H1 (cell line): Measurements from ENCODE around the gene TMEM35B.

Source experiments
- EGR1 ChIP-seq: IDR thresholded peaks from 2 replicates; pipeline ENCODE4 v1.6.1; 2011; ENCODE audit warnings: low read depth, low read length, borderline replicate concordance
- EP300 ChIP-seq, 2 experiments: IDR thresholded peaks; 1 replicate in 1 of 2; 2 replicates in 1 of 2; pipeline ENCODE4 v1.6.1; 2011 to 2012; ENCODE audit warnings: low read depth in 2 of 2, low read length in 2 of 2, mild to moderate bottlenecking in 2 of 2, borderline replicate concordance in 1 of 2, inconsistent platforms in 1 of 2, moderate library complexity in 1 of 2
- EZH2 ChIP-seq: fragments of 200-600 bp; sonication (generic); IDR thresholded peaks from 2 replicates; pipeline ENCODE4 v1.7.1; 2012; ENCODE audit warnings: low read depth, mild to moderate bottlenecking, moderate library complexity, low read length, inconsistent platforms; ENCODE audit not compliant: severe bottlenecking
- JUND ChIP-seq: IDR thresholded peaks from 2 replicates; pipeline ENCODE4 v1.6.1; 2011; ENCODE audit warnings: mild to moderate bottlenecking, improper control_type of control experiment, low read length
- KDM1A ChIP-seq: fragments of 200-600, 300-600 bp; sonication (generic); IDR thresholded peaks from 2 replicates; pipeline ENCODE4 v1.7.1; 2016; ENCODE audit warnings: mild to moderate bottlenecking, low read length, borderline replicate concordance
- POLR2A ChIP-seq, 2 experiments: IDR thresholded peaks; 1 replicate in 1 of 2; 2 replicates in 1 of 2; pipeline ENCODE4 v1.6.1; 2011; ENCODE audit warnings: low read depth in 2 of 2, low read length in 2 of 2, mild to moderate bottlenecking in 2 of 2; ENCODE audit errors: control extremely low read depth in 1 of 2
- RAD21 ChIP-seq, 2 experiments: IDR thresholded peaks in 1 of 2; conservative IDR thresholded peaks in 1 of 2; 2 replicates each; pipeline ENCODE4 v1.6.1; 2011; ENCODE audit warnings: low read depth in 2 of 2, low read length in 2 of 2, improper control_type of control experiment in 1 of 2, inconsistent platforms in 1 of 2, mild to moderate bottlenecking in 1 of 2, moderate library complexity in 1 of 2
- SIN3A ChIP-seq, 2 experiments: IDR thresholded peaks in 1 of 2; conservative IDR thresholded peaks in 1 of 2; 2 replicates each; pipeline ENCODE4 v1.6.1; 2011 to 2012; ENCODE audit warnings: low read length in 2 of 2, improper control_type of control experiment in 1 of 2, low read depth in 1 of 2, mild to moderate bottlenecking in 1 of 2
- SP1 ChIP-seq: IDR thresholded peaks from 2 replicates; pipeline ENCODE4 v1.6.1; 2011; ENCODE audit warnings: low read depth, low read length
- TAF1 ChIP-seq: IDR thresholded peaks from 2 replicates; pipeline ENCODE4 v1.6.1; 2011; ENCODE audit warnings: mild to moderate bottlenecking, low read depth, low read length
- YY1 ChIP-seq: IDR thresholded peaks from 2 replicates; pipeline ENCODE4 v1.6.1; 2011; ENCODE audit warnings: low read depth, mild to moderate bottlenecking, low read length
- ZNF274 ChIP-seq: IDR thresholded peaks from 2 replicates; pipeline ENCODE4 v1.7.0; 2012; ENCODE audit warnings: low read length, borderline replicate concordance; ENCODE audit errors: extremely low read depth
- TF ChIP-seq, protein P1 (sequence below), 3 experiments: IDR thresholded peaks; 1 replicate in 2 of 3; 2 replicates in 1 of 3; pipeline versions ENCODE4 v1.5.1 to v1.6.1; 2011; ENCODE audit warnings: low read length in 3 of 3, mild to moderate bottlenecking in 3 of 3, inconsistent platforms in 2 of 3, low read depth in 1 of 3, moderate library complexity in 1 of 3; ENCODE audit not compliant: insufficient read depth in 1 of 3; ENCODE audit errors: control extremely low read depth in 1 of 3
- TF ChIP-seq, protein P2 (sequence below): IDR thresholded peaks from 2 replicates; pipeline ENCODE4 v1.6.1; 2012; ENCODE audit warnings: inconsistent platforms

DNA sequence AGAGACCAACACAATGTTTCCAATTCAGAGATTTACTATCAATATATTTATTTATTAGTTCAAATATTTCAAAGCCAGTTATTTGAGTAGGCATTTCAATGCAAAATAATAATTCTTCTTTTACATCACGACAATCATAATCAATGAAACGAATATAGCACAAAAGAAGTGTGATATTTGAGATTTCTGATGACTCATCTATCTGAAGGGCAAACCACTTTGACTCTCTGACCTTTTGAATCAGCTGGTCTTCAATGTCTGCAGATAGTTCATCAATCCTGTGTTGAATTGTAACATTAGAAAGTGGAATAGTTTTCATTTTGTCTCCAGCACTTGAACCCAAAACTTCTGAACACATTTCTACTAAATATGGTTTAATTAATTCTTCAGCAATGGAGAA lies 3.0 kb upstream of the TMEM35B start:
- TF ChIP-seq, protein P1, sequence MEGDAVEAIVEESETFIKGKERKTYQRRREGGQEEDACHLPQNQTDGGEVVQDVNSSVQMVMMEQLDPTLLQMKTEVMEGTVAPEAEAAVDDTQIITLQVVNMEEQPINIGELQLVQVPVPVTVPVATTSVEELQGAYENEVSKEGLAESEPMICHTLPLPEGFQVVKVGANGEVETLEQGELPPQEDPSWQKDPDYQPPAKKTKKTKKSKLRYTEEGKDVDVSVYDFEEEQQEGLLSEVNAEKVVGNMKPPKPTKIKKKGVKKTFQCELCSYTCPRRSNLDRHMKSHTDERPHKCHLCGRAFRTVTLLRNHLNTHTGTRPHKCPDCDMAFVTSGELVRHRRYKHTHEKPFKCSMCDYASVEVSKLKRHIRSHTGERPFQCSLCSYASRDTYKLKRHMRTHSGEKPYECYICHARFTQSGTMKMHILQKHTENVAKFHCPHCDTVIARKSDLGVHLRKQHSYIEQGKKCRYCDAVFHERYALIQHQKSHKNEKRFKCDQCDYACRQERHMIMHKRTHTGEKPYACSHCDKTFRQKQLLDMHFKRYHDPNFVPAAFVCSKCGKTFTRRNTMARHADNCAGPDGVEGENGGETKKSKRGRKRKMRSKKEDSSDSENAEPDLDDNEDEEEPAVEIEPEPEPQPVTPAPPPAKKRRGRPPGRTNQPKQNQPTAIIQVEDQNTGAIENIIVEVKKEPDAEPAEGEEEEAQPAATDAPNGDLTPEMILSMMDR (IDR thresholded peaks at IDR 0.05; ENCODE audit: control extremely low read depth in 1 of 3, insufficient read depth in 1 of 3, low read depth in 1 of 3, low read length in 3 of 3) = no peak
- TF ChIP-seq TAF1 (no peak), JUND (no peak), KDM1A (no peak), ZNF274 (no peak), POLR2A (IDR thresholded peaks at IDR 0.05; ENCODE audit: control extremely low read depth in 1 of 2, low read depth in 2 of 2, low read length in 2 of 2) (no peak), SIN3A (conservative IDR thresholded peaks at IDR 0.05 in 1 of 2, IDR thresholded peaks at IDR 0.05 in 1 of 2; ENCODE audit: low read depth in 1 of 2, low read length in 2 of 2) (no peak), YY1 (no peak), EZH2 (no peak), EGR1 (no peak), EP300 (IDR thresholded peaks at IDR 0.05; ENCODE audit: borderline replicate concordance in 1 of 2, low read depth in 2 of 2, low read length in 2 of 2) (no peak), RAD21 (IDR thresholded peaks at IDR 0.05 in 1 of 2, conservative IDR thresholded peaks at IDR 0.05 in 1 of 2; ENCODE audit: low read depth in 2 of 2, low read length in 2 of 2) (no peak), SP1 (no peak)
- TF ChIP-seq, protein P2, sequence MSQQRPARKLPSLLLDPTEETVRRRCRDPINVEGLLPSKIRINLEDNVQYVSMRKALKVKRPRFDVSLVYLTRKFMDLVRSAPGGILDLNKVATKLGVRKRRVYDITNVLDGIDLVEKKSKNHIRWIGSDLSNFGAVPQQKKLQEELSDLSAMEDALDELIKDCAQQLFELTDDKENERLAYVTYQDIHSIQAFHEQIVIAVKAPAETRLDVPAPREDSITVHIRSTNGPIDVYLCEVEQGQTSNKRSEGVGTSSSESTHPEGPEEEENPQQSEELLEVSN = no peak
